Epithelial cell of proximal tubule (primary cell): ENCODE results near the gene L2HGDH. TPM values are rescaled to one million over a fixed set of nuclear protein-coding genes. Genes with fewer than 3 reads are reported as not detected.
"Not testable (repeated sequence)": the region's sequence is repeated elsewhere in the genome, so short reads cannot be mapped to it uniquely, and the experiment has no call there.

Source experiments
- DNase-seq: peaks from one replicate; pipeline ENCODE4 v3.0.0-alpha.2; 2011; ENCODE audit warnings: low read depth
- H3K4me3 ChIP-seq: 2 replicates; pipeline ENCODE4 v1.5.1; 2011; ENCODE audit warnings: low read depth, mild to moderate bottlenecking, low read length
- total RNA-seq: library from RNA; depleted of rRNA; stranded (reverse); fragments of >200 nt; gene quantifications from 2 replicates; pipeline ENCODE4 v1.2.3, GENCODE V29; 2015
- TF ChIP-seq, protein P1 (sequence below): conservative IDR thresholded peaks from 2 replicates; pipeline ENCODE4 v1.5.1; 2012; ENCODE audit warnings: low read depth, mild to moderate bottlenecking, low read length

The L2HGDH gene
- 4.0 and 6.1 TPM in 2 replicates for total RNA-seq

GRCh38 chr14:50311972-50312733 lies at the start of gene L2HGDH, which contains the start of gene DMAC2L:
TSS of gene L2HGDH (minus strand) at chr14:50312229. CDS start at chr14:50312150, 79 bp downstream.
TSS of gene DMAC2L (plus strand) at chr14:50312324. CDS start at chr14:50321488, 9,164 bp downstream.
- TF ChIP-seq, protein P1, sequence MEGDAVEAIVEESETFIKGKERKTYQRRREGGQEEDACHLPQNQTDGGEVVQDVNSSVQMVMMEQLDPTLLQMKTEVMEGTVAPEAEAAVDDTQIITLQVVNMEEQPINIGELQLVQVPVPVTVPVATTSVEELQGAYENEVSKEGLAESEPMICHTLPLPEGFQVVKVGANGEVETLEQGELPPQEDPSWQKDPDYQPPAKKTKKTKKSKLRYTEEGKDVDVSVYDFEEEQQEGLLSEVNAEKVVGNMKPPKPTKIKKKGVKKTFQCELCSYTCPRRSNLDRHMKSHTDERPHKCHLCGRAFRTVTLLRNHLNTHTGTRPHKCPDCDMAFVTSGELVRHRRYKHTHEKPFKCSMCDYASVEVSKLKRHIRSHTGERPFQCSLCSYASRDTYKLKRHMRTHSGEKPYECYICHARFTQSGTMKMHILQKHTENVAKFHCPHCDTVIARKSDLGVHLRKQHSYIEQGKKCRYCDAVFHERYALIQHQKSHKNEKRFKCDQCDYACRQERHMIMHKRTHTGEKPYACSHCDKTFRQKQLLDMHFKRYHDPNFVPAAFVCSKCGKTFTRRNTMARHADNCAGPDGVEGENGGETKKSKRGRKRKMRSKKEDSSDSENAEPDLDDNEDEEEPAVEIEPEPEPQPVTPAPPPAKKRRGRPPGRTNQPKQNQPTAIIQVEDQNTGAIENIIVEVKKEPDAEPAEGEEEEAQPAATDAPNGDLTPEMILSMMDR, result no peak
- no peak for DNase-seq
- peak within 1 kb of the TSS; percentile 81 for H3K4me3 ChIP-seq

DNA sequence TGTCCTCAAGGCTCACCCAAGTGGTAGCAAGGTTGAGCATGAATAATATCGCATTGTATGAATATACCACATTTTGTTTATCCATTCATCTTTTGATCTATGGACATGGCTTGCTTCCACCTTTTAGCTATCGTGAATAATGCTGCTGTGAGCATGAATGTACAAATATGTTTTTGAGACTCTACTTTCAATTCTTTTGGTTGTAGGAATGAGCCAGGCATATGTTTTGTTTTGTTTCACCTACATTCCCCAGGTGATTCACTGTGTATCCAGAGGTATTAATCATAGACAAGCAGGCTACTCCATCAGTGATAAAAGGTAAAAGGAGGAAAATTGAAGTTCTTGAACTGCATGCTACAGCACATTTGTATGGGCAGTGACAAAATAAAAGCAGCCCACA lies 48.8 kb upstream of the L2HGDH start:
- H3K4me3 ChIP-seq, result no peak overlapping the region
- TF ChIP-seq, protein P1, result no peak
- no peak for DNase-seq

DNA sequence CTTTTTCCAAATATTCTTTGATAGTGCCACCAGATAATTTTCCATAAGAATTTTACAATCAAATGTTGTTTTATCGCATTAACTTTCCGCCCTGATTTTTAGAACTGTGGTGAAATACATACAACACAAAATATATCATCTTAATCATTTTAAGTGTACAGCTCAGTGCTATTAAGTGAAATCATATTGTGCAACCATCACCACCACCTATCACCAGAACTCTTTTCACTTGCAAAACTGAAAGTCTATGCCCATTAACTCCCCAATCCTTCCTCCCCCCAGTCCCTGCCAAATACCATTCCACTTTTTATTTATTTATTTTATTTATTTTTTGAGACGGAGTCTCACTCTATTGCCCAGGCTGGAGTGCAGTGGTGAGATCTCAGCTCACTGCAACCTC lies 48.1 kb upstream of the L2HGDH start:
- TF ChIP-seq, protein P1, result no peak
- no peak for DNase-seq
- H3K4me3 ChIP-seq, result no peak overlapping the region

DNA sequence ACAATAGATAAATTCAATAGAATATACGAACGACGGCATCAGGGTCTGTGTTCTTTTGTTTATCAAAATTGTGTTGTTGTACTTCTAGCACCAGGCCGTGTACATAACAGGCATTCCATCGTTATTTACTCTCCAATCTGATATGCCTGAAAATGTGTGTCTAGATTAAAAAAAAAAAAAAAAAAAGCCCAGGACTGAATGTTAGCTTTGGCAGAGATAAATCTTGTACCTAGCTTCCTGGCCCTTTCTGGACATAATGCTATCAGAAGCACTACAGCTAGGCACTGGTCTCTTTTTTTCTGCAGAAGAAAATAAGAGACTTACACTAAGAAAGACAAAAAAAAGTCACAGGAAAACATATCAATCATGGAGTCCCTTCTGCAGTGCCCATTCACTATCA lies 47.6 kb upstream of the L2HGDH start:
- H3K4me3 ChIP-seq, result no peak overlapping the region
- no peak for DNase-seq
- TF ChIP-seq, protein P1, result no peak

- TF ChIP-seq, protein P1, result no peak
- H3K4me3 ChIP-seq, result no peak overlapping the region
- DNase-seq, result no peak
Observed at GRCh38 chr14:50357753-50358395, 45.8 kb upstream of the L2HGDH start.

DNA sequence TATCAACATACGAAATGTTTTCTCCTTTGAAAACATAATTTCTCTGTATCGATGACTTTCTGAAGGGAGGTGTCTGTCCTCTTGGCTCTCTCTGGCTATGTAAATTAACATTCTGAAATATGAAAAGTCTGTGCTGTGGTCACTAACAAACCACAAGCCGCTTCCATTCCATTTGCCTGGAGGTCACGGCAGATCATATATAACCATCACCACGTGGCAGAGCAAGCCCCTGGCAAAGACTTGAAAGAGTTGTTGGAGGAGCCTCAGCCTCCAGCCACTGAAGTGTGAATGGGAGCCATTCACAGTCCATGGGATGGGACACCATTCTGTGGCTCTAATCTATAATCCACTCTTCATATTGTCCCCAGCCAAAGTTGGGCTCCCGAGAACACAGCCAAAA lies 45.1 kb upstream of the L2HGDH start:
- no peak for DNase-seq
- TF ChIP-seq, protein P1, result no peak
- H3K4me3 ChIP-seq, result no peak overlapping the region

GRCh38 chr14:50356283-50356682 lies 44.3 kb upstream of the L2HGDH start:
- not testable (repeated sequence) for DNase-seq, H3K4me3 ChIP-seq
